ENCODE data around the gene CAMK1G. TPM values are rescaled to one million over a fixed set of nuclear protein-coding genes. Genes with fewer than 3 reads are reported as not detected.

Gene CAMK1G
- total and polyA plus RNA-seq, 2 donors (not counting 3 experiments of a cell fraction or from before 2014, with no cell fraction given) = not detected

- ChIA-PET CTCF (interaction anchor here (0.8 to 2.6 kb wide), 3 partner anchors 17 to 20 kb away, joined by 3 to 8 read pairs (median 5); no protein-coding TSS in a partner anchor), POLR2A (no interaction called here)
- DNase-seq (ENCODE audit: low read depth, low spot score) (no peak), FAIRE-seq (no peak)
- no peaks in the 10 kb centered on the region for H3K79me2 ChIP-seq (ENCODE audit: control insufficient read depth, insufficient read depth, low read length)
- H3K4me2 ChIP-seq (ENCODE audit: insufficient read depth, low read length) = no peak overlapping the region
- no peak overlapping the region for H2AFZ ChIP-seq (ENCODE audit: low read depth, low read length)
- intact Hi-C loops (cut with micrococcal nuclease) (no loop called here), dilution Hi-C loops (cut with MboI; ENCODE audit: extremely low pct_ligation_motif_present, low sequenced_read_pairs) (no loop called here)
- H3K4me3 ChIP-seq (replicated peaks in 1 of 3; ENCODE audit: insufficient read depth in 1 of 3, low read depth in 1 of 3, low read length in 3 of 3) = no peak overlapping the region
- H3K27me3 ChIP-seq (ENCODE audit: control insufficient read depth in 2 of 2, insufficient read depth in 2 of 2, low read length in 2 of 2) = peaks cover 0 to 3% of the 10 kb centered on the region in 2 experiments
- H3K9ac ChIP-seq (replicated peaks; ENCODE audit: extremely low read depth, insufficient read depth, low read length) = no peak overlapping the region
- H3K4me1 ChIP-seq (ENCODE audit: control insufficient read depth, extremely low read depth, insufficient read depth, low read length) = no peaks in the 10 kb centered on the region
- no peak overlapping the region for H3K27ac ChIP-seq (ENCODE audit: insufficient read depth, low read depth, low read length)
- TF ChIP-seq GATA2 (IDR thresholded peaks at IDR 0.05; ENCODE audit: insufficient read depth, insufficient read length, low read depth, low read length) (no peak), CTCF (IDR thresholded peaks at IDR 0.05; ENCODE audit: extremely low read depth in 1 of 2, insufficient read depth in 1 of 2, low read depth in 1 of 2, low read length in 2 of 2) (no peak), JUN (IDR thresholded peaks at IDR 0.05; ENCODE audit: borderline replicate concordance, insufficient read depth, insufficient read length, low read depth) (no peak), EZH2 (IDR thresholded peaks at IDR 0.05; ENCODE audit: borderline replicate concordance, low read depth, low read length, severe bottlenecking) (no peak), FOS (IDR thresholded peaks at IDR 0.05; ENCODE audit: borderline replicate concordance, insufficient read depth, low read length) (no peak), POLR2A (IDR thresholded peaks at IDR 0.05; ENCODE audit: low read depth, low read length) (no peak), MAX (IDR thresholded peaks at IDR 0.05; ENCODE audit: insufficient read depth, insufficient read length) (no peak), MYC (IDR thresholded peaks at IDR 0.05; ENCODE audit: low read depth, low read length) (no peak), POLR2AphosphoS5 (IDR thresholded peaks at IDR 0.05; ENCODE audit: insufficient read depth, low read depth, low read length) (no peak)
- H3K9me1 ChIP-seq (replicated peaks; ENCODE audit: control insufficient read depth, extremely low read depth, insufficient read depth, low read length) = no peaks in the 10 kb centered on the region
- no peaks in the 10 kb centered on the region for H3K36me3 ChIP-seq (ENCODE audit: control insufficient read depth in 2 of 2, extremely low read depth in 1 of 2, insufficient read depth in 2 of 2, low read length in 2 of 2)
- BruUV-seq (replicated peaks) = no TSS peak
- no peaks in the 10 kb centered on the region for H3K9me3 ChIP-seq (replicated peaks; ENCODE audit: control insufficient read depth, insufficient read depth, low read length)
- H4K20me1 ChIP-seq (replicated peaks; ENCODE audit: control insufficient read depth, extremely low read depth, insufficient read depth, low read length) = no peaks in the 10 kb centered on the region
Measured at GRCh38 chr1:209610631-209610905, 27.1 kb downstream of the CAMK1G start.

Measured in endothelial cell of umbilical vein (primary cell).